Osteoblast (primary cell): Measurements from ENCODE around the gene SALL4. TPM values are rescaled to one million over a fixed set of nuclear protein-coding genes. Genes with fewer than 3 reads are reported as not detected.

Experiments used
- DNase-seq: peaks from one replicate; pipeline ENCODE4 v3.0.0; 2011; ENCODE audit warnings: low spot score, mixed read lengths; ENCODE audit not compliant: insufficient read length; ENCODE audit errors: missing footprints
- H2AFZ ChIP-seq: 2 replicates; pipeline ENCODE4 v1.6.0; 2011; ENCODE audit warnings: mild to moderate bottlenecking, low read length
- H3K27ac ChIP-seq: 2 replicates; pipeline ENCODE4 v1.5.1; 2011; ENCODE audit warnings: mild to moderate bottlenecking, low read depth, low read length, moderate library complexity
- H3K27me3 ChIP-seq: 2 replicates; pipeline ENCODE4 v1.6.0; 2012; ENCODE audit warnings: mild to moderate bottlenecking, control low read depth, inconsistent platforms, low read length, moderate library complexity; ENCODE audit not compliant: insufficient read depth
- H3K36me3 ChIP-seq: 2 replicates; pipeline ENCODE4 v1.5.1; 2011; ENCODE audit warnings: mild to moderate bottlenecking, low read length, control low read depth, moderate library complexity; ENCODE audit not compliant: insufficient read depth
- H3K4me1 ChIP-seq: 2 replicates; pipeline ENCODE4 v1.5.1; 2011; ENCODE audit warnings: mild to moderate bottlenecking, low read length, control low read depth, moderate library complexity; ENCODE audit not compliant: insufficient read depth
- H3K4me2 ChIP-seq: 2 replicates; pipeline ENCODE4 v1.6.0; 2011; ENCODE audit warnings: mild to moderate bottlenecking, low read length; ENCODE audit not compliant: insufficient read depth
- H3K4me3 ChIP-seq: fragments of 200-600 bp; sonication (generic); 3 replicates; pipeline ENCODE4 v1.5.1; 2012; ENCODE audit warnings: mild to moderate bottlenecking, low read length, inconsistent platforms; ENCODE audit not compliant: insufficient read depth
- H3K79me2 ChIP-seq: 2 replicates; pipeline ENCODE4 v1.6.0; 2012; ENCODE audit warnings: mild to moderate bottlenecking, low read length, control low read depth, inconsistent platforms; ENCODE audit not compliant: insufficient read depth
- H3K9me3 ChIP-seq: 2 replicates; pipeline ENCODE4 v1.5.1; 2011; ENCODE audit warnings: low read depth, low read length, control low read depth
- H4K20me1 ChIP-seq: 2 replicates; pipeline ENCODE4 v1.6.0; 2012; ENCODE audit warnings: mild to moderate bottlenecking, low read length, control low read depth; ENCODE audit not compliant: insufficient read depth
- total RNA-seq: library from RNA; depleted of rRNA; stranded (reverse); fragments of >200 nt; gene quantifications from 2 replicates; pipeline ENCODE4 v1.2.3, GENCODE V29; 2012
- TF ChIP-seq, protein P1 (sequence below): IDR thresholded peaks from 2 replicates; pipeline ENCODE4 v1.5.1; 2011; ENCODE audit warnings: mild to moderate bottlenecking, low read depth, low read length, moderate library complexity; ENCODE audit errors: extremely low read depth

Gene SALL4
- total RNA-seq, 1 donor = 3.3 TPM

DNA sequence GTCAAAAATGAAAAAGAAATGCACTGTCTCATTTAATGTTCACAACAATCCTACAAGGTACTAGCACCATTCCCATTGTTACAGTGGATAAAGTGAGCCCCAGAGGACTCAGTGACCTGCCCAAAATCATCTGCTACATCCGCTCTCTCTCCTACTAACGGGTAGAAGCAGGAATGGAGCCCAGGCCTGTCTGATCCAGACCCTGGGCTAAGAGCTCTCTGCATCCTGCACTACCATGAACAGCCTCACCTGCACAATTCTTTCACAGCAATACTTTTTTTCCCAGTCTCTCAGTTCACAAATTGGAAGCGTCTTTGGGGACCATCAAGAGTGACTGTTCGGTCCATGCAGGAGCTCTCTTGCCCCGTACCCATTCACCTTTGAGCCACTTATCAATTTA is 65.4 kb downstream of the SALL4 start:
- DNase-seq = no peak
- Histone ChIP-seq H3K27ac (no peak overlapping the region), H4K20me1 (peaks cover 7% of the 10 kb centered on the region), H3K4me3 (no peak overlapping the region), H3K79me2 (peaks cover 12% of the 10 kb centered on the region), H2AFZ (no peak overlapping the region), H3K4me1 (peaks cover 6% of the 10 kb centered on the region), H3K36me3 (no peaks in the 10 kb centered on the region), H3K27me3 (no peaks in the 10 kb centered on the region), H3K4me2 (no peak overlapping the region), H3K9me3 (no peaks in the 10 kb centered on the region)
- TF ChIP-seq, protein P1, sequence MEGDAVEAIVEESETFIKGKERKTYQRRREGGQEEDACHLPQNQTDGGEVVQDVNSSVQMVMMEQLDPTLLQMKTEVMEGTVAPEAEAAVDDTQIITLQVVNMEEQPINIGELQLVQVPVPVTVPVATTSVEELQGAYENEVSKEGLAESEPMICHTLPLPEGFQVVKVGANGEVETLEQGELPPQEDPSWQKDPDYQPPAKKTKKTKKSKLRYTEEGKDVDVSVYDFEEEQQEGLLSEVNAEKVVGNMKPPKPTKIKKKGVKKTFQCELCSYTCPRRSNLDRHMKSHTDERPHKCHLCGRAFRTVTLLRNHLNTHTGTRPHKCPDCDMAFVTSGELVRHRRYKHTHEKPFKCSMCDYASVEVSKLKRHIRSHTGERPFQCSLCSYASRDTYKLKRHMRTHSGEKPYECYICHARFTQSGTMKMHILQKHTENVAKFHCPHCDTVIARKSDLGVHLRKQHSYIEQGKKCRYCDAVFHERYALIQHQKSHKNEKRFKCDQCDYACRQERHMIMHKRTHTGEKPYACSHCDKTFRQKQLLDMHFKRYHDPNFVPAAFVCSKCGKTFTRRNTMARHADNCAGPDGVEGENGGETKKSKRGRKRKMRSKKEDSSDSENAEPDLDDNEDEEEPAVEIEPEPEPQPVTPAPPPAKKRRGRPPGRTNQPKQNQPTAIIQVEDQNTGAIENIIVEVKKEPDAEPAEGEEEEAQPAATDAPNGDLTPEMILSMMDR = no peak

GRCh38 chr20:51735728-51736600 is 66.4 kb downstream of the SALL4 start:
- H3K9me3 ChIP-seq = no peaks in the 10 kb centered on the region
- H3K36me3 ChIP-seq = no peaks in the 10 kb centered on the region
- no peak for DNase-seq
- peaks cover 6% of the 10 kb centered on the region for H3K79me2 ChIP-seq
- peaks cover 7% of the 10 kb centered on the region for H4K20me1 ChIP-seq
- no peaks in the 10 kb centered on the region for H3K27me3 ChIP-seq
- no peak overlapping the region for H2AFZ ChIP-seq
- H3K4me1 ChIP-seq = peaks cover 13% of the 10 kb centered on the region
- H3K27ac ChIP-seq = no peak overlapping the region
- H3K4me2 ChIP-seq = no peak overlapping the region
- H3K4me3 ChIP-seq = no peak overlapping the region
- TF ChIP-seq, protein P1 = no peak

GRCh38 chr20:51734876-51735720 is 67.2 kb downstream of the SALL4 start:
- no peaks in the 10 kb centered on the region for H3K27me3 ChIP-seq
- H3K4me2 ChIP-seq = no peak overlapping the region
- peaks cover 13% of the 10 kb centered on the region for H3K4me1 ChIP-seq
- TF ChIP-seq, protein P1 = no peak
- peaks cover 7% of the 10 kb centered on the region for H3K79me2 ChIP-seq
- H2AFZ ChIP-seq = no peak overlapping the region
- no peak overlapping the region for H3K4me3 ChIP-seq
- H3K9me3 ChIP-seq = no peaks in the 10 kb centered on the region
- H4K20me1 ChIP-seq = peaks cover 7% of the 10 kb centered on the region
- no peak for DNase-seq
- H3K36me3 ChIP-seq = no peaks in the 10 kb centered on the region
- H3K27ac ChIP-seq = no peak overlapping the region

GRCh38 chr20:51733070-51733469 is 69.3 kb downstream of the SALL4 start:
- Histone ChIP-seq H4K20me1 (peaks cover 7% of the 10 kb centered on the region), H2AFZ (no peak overlapping the region), H3K36me3 (no peaks in the 10 kb centered on the region), H3K4me1 (peaks cover 13% of the 10 kb centered on the region), H3K27ac (no peak overlapping the region), H3K4me3 (no peak overlapping the region), H3K9me3 (no peaks in the 10 kb centered on the region), H3K79me2 (peaks cover 10% of the 10 kb centered on the region), H3K4me2 (no peak overlapping the region), H3K27me3 (no peaks in the 10 kb centered on the region)
- DNase-seq = no peak
- TF ChIP-seq, protein P1 = no peak
